GM21526 (cell line): ENCODE data around the gene KPNA2.
"Not testable (repeated sequence)": the region's sequence is repeated elsewhere in the genome, so short reads cannot be mapped to it uniquely, and the experiment has no call there.

Experiments used
- ATAC-seq: cut with Tn5 transposase; IDR thresholded peaks from one replicate; pipeline ENCODE4 v1.9.1; 2021; ENCODE audit warnings: moderate library complexity; ENCODE audit not compliant: unreplicated experiment, low FRiP score

KPNA2 gene

DNA sequence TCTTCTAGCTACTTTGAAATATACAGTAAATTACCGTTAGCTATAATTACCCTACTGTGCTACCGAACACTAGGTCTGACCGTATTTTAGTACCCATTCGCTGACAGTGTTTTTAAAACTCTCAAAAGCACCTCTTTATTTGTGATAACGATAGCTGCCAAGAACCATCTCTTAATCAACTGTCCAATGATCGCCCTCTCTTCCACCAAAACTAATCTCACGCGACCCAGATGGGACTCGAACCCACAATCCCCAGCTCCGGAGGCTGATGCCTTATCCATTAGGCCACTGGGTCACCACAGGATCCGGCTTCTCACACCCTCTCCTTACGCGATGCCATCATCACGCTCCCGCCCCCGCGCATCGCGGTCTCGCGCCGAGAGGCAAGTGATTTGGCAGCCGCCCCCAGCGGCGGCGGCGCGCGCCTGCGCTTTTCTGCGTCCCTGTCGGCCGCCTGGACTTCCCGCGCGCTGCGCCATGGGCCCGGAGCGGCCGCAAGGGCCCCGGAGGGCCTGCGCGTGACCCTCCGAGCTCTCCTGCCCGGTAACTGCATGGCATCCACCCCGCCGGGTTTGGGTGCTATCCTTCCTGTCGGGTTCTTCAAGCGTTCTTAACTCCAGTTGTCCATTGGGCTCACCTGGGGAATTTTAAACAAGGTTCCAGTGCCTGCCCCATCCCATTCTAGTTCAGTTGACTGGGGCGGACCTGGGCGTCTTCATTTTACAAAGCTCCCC is 15.7 kb upstream of the KPNA2 start:
- ATAC-seq = peak; percentile 84

- no peak for ATAC-seq
These were observed 15.2 kb upstream of the KPNA2 start for GRCh38 chr17:68020409-68020756.

DNA sequence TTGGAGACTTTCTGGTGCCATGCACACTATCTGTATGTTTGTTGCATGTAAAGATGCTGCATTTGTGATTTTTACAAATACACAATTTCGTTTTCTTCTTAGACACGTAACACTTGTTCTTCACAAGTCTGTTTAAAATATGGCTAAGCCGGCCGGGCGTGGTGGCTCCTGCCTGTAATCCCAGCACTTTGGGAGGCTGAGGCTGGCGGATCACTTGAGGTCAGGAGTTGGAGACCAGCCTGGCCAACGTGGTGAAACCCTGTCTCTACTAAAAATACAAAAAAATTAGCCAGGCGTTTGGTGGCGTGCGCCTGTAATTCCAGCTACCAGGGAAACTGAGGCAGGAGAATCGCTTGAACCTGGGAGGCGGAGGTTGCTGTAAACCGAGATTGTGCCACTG is 14.7 kb upstream of the KPNA2 start:
- ATAC-seq = not testable (repeated sequence)

- no peak for ATAC-seq
These were observed 13.6 kb upstream of the KPNA2 start for GRCh38 chr17:68021963-68022362.

DNA sequence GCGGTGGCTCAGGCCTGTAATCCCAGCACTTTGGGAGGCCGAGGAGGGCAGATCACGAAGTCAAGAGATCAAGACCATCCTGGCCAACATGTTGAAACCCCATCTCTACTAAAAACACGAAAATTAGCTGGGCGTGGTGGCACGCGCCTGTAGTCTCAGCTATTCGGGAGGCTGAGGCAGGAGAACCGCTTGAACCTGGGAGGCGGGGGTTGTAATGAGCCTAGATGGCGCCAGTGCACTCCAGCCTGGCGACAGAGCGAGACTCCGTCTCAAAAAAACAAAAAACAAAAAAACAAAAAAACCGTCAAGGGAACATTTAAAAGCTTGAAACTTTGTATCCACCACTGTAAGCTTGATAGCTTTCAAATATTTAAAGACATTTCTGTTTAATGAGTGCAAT is 13.0 kb upstream of the KPNA2 start:
- ATAC-seq = not testable (repeated sequence)

GRCh38 chr17:68029512-68030215 is 5.9 kb upstream of the KPNA2 start:
- no peak for ATAC-seq

GRCh38 chr17:68033636-68034451 is 1.7 kb upstream of the KPNA2 start:
- ATAC-seq = no peak

- ATAC-seq = no peak
These were observed 1.1 kb upstream of the KPNA2 start for GRCh38 chr17:68034452-68034776.

DNA sequence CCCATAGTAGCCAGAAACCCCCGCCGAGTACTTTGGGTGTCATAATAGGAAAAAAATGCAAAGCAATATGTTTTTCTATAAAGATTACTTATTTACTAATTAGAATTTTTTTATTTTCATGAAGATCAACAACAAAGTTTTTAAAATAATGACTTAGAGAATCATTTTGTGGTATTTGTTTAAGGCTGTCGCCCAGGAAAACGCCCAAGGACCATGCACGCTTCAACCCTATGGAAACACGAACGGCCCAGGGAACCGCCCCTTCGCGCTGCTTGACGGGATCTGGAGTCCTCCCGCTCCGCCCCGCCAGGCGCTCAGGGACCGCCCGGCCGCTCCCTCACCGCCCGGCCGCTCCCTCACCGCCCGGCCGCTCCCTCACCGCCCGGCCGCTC is 408 bp upstream of the KPNA2 start:
- peak; percentile 80 for ATAC-seq

- no peak for ATAC-seq
These were observed 991 bp downstream of the KPNA2 start for GRCh38 chr17:68036304-68037147.

GRCh38 chr17:68047153-68047846 is 11.8 kb downstream of the KPNA2 start:
- no peak for ATAC-seq

DNA sequence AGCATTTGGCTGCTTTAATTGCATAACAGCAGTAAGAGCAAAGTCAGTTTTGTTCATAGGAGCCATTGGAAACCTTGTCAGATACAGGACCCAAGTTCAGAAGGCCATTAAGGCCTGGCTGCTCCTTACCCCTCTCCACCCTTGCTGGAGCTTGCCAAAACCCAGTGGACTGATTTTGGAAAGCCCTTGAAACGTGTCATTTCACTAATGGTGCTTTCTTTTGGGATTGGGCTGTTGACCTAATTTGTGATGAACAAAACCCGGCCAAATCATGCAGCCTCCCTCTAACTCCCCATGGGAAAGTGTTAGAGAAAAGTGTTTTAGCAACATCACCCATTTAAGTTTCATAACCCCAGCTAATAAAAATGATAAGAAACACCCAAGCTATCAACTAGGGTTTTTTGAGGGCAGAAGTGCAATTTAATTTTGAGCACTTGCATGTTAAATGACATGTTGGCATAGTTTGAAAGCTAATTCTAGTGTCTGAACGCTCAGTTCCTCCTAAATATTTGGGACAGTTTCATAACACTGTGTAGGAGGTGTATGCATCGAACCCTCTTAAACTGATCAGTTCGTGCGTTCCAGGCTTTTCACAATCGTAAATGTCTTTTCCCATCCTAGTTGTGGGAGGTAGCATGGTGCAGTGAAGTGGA is 12.5 kb downstream of the KPNA2 start:
- ATAC-seq = not testable (repeated sequence)

DNA sequence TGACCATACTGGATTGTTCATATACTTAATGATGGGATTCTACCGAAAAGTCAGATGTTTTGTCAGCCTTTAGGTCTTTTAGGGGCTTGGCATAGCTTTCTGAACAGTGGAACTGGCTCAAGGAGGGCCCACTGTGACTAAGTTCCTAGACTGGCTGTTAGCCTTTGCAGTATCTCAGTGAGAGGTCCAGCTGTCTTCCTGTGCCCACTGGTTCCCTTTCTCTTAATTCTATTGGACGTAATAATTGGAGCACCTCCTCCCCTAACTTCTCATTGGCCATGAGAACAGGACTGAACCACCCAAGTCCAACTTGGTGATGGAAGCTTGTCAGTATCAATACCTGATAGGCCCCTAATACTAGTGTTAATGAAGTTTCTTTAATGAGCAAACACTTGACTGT is 13.5 kb downstream of the KPNA2 start:
- ATAC-seq = no peak

- ATAC-seq = not testable (repeated sequence)
These were observed 14.4 kb downstream of the KPNA2 start for GRCh38 chr17:68049812-68050437.

DNA sequence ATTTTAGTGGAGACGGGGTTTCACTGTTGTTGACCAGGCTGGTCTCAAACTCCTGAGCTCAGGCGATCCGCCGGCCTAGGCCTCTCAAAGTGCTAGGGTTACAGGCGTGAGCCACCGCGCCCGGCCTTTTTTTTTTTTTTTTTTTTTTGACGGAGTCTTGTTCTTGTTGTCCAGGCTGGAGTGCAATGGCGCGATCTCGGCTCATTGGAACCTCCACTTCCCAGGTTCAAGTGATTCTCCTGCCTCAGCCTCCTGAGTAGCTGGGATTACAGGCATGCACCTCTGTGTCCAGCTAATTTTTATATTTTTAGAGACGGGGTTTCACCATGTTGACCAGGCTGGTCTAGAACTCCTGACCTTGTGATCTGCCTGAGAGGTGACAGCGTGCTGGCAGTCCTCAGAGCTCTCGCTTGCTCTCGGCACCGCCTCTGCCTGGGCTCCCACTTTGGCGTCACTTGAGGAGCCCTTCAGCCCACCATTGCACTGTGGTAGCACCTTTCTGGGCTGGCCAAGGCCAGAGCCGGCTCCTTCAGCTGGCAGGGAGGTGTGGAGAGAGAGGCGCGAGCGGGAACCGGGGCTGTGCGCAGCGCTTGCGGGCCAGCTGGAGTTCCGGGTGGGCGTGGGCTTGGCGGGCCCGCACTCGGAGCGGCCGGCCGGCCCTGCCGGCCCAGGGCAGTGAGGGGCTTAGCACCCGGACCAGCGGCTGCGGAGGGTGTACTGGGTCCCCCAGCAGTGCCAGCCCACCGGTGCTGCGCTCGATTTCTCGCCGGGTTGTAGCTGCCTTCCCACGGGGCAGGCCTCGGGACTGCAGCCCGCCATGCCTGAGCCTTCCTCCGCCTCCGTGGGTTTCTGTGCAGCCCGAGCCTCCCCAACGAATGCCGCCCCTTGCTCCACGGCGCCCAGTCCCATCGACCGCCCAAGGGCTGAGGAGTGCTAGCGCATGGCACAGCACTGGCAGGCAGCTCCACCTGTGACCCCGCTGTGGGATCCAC is 16.1 kb downstream of the KPNA2 start:
- not testable (repeated sequence) for ATAC-seq

GRCh38 chr17:68052810-68053209 is 17.3 kb downstream of the KPNA2 start:
- no peak for ATAC-seq

GRCh38 chr17:68053231-68054013 is 17.9 kb downstream of the KPNA2 start:
- ATAC-seq = no peak
